Lower leg skin (tissue), 4 donors: ENCODE measurements around the gene OR1F1. TPM values are rescaled to one million over a fixed set of nuclear protein-coding genes. Genes with fewer than 3 reads are reported as not detected.

Experiments
- DNase-seq, 2 donors: peaks; one replicate each; pipeline ENCODE4 v3.0.0-alpha.2; 2019; ENCODE audit warnings: low spot score in 2 of 2
- H3K4me3 ChIP-seq: fragments of 200-600 bp; sonication (generic); 2 replicates; pipeline ENCODE4 v1.5.1; 2017; ENCODE audit warnings: mild to moderate bottlenecking, low read depth; ENCODE audit not compliant: poor library complexity, severe bottlenecking
- CTCF ChIP-seq, 3 donors: fragments of 450-650 bp; IDR thresholded peaks; one replicate each; pipeline ENCODE4 v1.5.1; 2016; ENCODE audit warnings: antibody characterized with exemption in 3 of 3, mild to moderate bottlenecking in 3 of 3, moderate library complexity in 2 of 3
- POLR2A ChIP-seq, 2 donors: fragments of 450-650 bp; IDR thresholded peaks; one replicate each; pipeline ENCODE4 v1.6.1; 2016 to 2017; ENCODE audit warnings: antibody characterized with exemption in 2 of 2, mild to moderate bottlenecking in 1 of 2, moderate library complexity in 1 of 2
- WGBS, 2 donors: methylation state at CpG; one replicate each; pipeline ENCODE4 v1.1.5; 2018; 5-methylcytosine and 5-hydroxymethylcytosine counted together
- intact Hi-C: fragments of 100-400 bp; cut with DNase I; formaldehyde crosslinking; loops from one replicate; pipeline ENCODE4 v1.15.0; 2023; ENCODE audit warnings: low total_unique reads
- total RNA-seq, 4 donors: library from RNA; depleted of rRNA; stranded (reverse); fragments of >200 nt; gene quantifications; one replicate each; pipeline ENCODE4 v1.1.0, GENCODE V29; 2016

OR1F1 gene
- total RNA-seq, 4 donors from 2014 or later, result not detected

GRCh38 chr16:3144321-3144983, 43.6 kb upstream of the OR1F1 start:
- intact Hi-C loops, result no loop called here
- TF ChIP-seq CTCF (IDR thresholded peaks at IDR 0.05) (no peak), POLR2A (IDR thresholded peaks at IDR 0.05) (no peak)
- no peak for DNase-seq
- H3K4me3 ChIP-seq, result no peak overlapping the region
- WGBS, 2 donors, result 61 to 69% methylated on average over 14 to 15 of the region's 18 CpGs

GRCh38 chr16:3145151-3145550, 42.9 kb upstream of the OR1F1 start:
- WGBS, 2 donors, result 78 to 84% methylated on average over 8 to 10 of the region's 10 CpGs
- H3K4me3 ChIP-seq, result no peak overlapping the region
- no peak for DNase-seq
- no peak for TF ChIP-seq POLR2A (IDR thresholded peaks at IDR 0.05)
- TF ChIP-seq CTCF (IDR thresholded peaks at IDR 0.05), result no peak
- intact Hi-C loops, result no loop called here

- no peak for TF ChIP-seq CTCF (IDR thresholded peaks at IDR 0.05)
- TF ChIP-seq POLR2A (IDR thresholded peaks at IDR 0.05), result no peak
- WGBS, 2 donors, result 85 to 89% methylated on average over 10 to 11 of the region's 12 CpGs
- intact Hi-C loops, result no loop called here
- H3K4me3 ChIP-seq, result no peak overlapping the region
- no peak for DNase-seq
These were observed 42.3 kb upstream of the OR1F1 start for GRCh38 chr16:3145660-3146059.

GRCh38 chr16:3147046-3147756, 40.8 kb upstream of the OR1F1 start:
- DNase-seq, result no peak
- WGBS, 2 donors, result 85 to 91% methylated on average over 15 of the region's 16 CpGs
- H3K4me3 ChIP-seq, result no peak overlapping the region
- intact Hi-C loops, result no loop called here
- no peak for TF ChIP-seq POLR2A (IDR thresholded peaks at IDR 0.05)
- TF ChIP-seq CTCF (IDR thresholded peaks at IDR 0.05), result no peak

- intact Hi-C loops, result no loop called here
- TF ChIP-seq CTCF (IDR thresholded peaks at IDR 0.05) (no peak), POLR2A (IDR thresholded peaks at IDR 0.05) (no peak)
- no peak overlapping the region for H3K4me3 ChIP-seq
- WGBS, 2 donors, result 83 to 93% methylated on average over 5 of the region's 5 CpGs
- no peak for DNase-seq
These were observed 40.3 kb upstream of the OR1F1 start for GRCh38 chr16:3147757-3148104.
